Nephron progenitor cell (in vitro differentiated cells): ENCODE data around the gene MYO7A.

Source experiments
- DNase-seq: peaks from one replicate; pipeline ENCODE4 v3.0.0; 2021
- H3K27ac Mint-ChIP-seq: 2 replicates; pipeline ENCODE4 v1.8.0; 2021; ENCODE audit warnings: mild to moderate bottlenecking, moderate library complexity, mixed read lengths
- H3K27me3 Mint-ChIP-seq: 2 replicates; pipeline ENCODE4 v1.8.0; 2021; ENCODE audit warnings: mild to moderate bottlenecking, low read depth, mixed read lengths; ENCODE audit not compliant: poor library complexity
- H3K36me3 Mint-ChIP-seq: 2 replicates; pipeline ENCODE4 v1.8.0; 2021; ENCODE audit warnings: low read depth, mixed read lengths
- H3K4me1 Mint-ChIP-seq: 2 replicates; pipeline ENCODE4 v1.8.0; 2021; ENCODE audit warnings: mixed read lengths
- H3K4me3 Mint-ChIP-seq: 2 replicates; pipeline ENCODE4 v1.8.0; 2021; ENCODE audit warnings: mild to moderate bottlenecking, moderate library complexity, mixed read lengths
- H3K9me3 Mint-ChIP-seq: 2 replicates; pipeline ENCODE4 v1.8.0; 2021; ENCODE audit warnings: mild to moderate bottlenecking, moderate library complexity, mixed read lengths
- CTCF ChIP-seq: fragments of 200-600 bp; sonication (generic); IDR thresholded peaks from 2 replicates; pipeline ENCODE4 v1.5.0; 2021; ENCODE audit warnings: antibody characterized with exemption

Gene MYO7A

GRCh38 chr11:77167111-77167626 is 39.1 kb downstream of the MYO7A start:
- Mint-ChIP-seq H3K27ac (no peak overlapping the region), H3K4me3 (no peak overlapping the region)
- DNase-seq, result no peak

GRCh38 chr11:77167791-77168190 is 39.7 kb downstream of the MYO7A start:
- TF ChIP-seq CTCF, result no peak
- Mint-ChIP-seq H3K27me3 (no peaks in the 10 kb centered on the region), H3K9me3 (no peaks in the 10 kb centered on the region), H3K4me1 (peaks cover 54% of the 10 kb centered on the region), H3K27ac (peak overlapping the region; percentile 74), H3K36me3 (no peaks in the 10 kb centered on the region), H3K4me3 (no peak overlapping the region)
- no peak for DNase-seq

More at GRCh38 chr11:77167111-77167626, 39.1 kb downstream of the MYO7A start:
- Mint-ChIP-seq H3K9me3 (no peaks in the 10 kb centered on the region), H3K4me1 (peaks cover 48% of the 10 kb centered on the region), H3K27me3 (no peaks in the 10 kb centered on the region), H3K36me3 (no peaks in the 10 kb centered on the region)
- TF ChIP-seq CTCF, result no peak

GRCh38 chr11:77170107-77170506 is 42.1 kb downstream of the MYO7A start:
- Mint-ChIP-seq H3K9me3 (no peaks in the 10 kb centered on the region), H3K27ac (no peak overlapping the region), H3K36me3 (no peaks in the 10 kb centered on the region), H3K27me3 (no peaks in the 10 kb centered on the region), H3K4me3 (no peak overlapping the region), H3K4me1 (peaks cover 77% of the 10 kb centered on the region)
- TF ChIP-seq CTCF, result no peak
- DNase-seq, result no peak

- Mint-ChIP-seq H3K27ac (no peak overlapping the region), H3K36me3 (no peaks in the 10 kb centered on the region), H3K4me1 (peaks cover 81% of the 10 kb centered on the region), H3K9me3 (no peaks in the 10 kb centered on the region), H3K27me3 (no peaks in the 10 kb centered on the region), H3K4me3 (peak overlapping the region; percentile 54)
- no peak for DNase-seq
- no peak for TF ChIP-seq CTCF
These were observed 43.2 kb downstream of the MYO7A start for GRCh38 chr11:77171254-77171653.

GRCh38 chr11:77171885-77172665 is 44.0 kb downstream of the MYO7A start:
- peak; percentile 80 for DNase-seq
- Mint-ChIP-seq H3K27me3 (peaks cover under 1% of the 10 kb centered on the region), H3K4me1 (peaks cover 78% of the 10 kb centered on the region), H3K4me3 (peak overlapping the region; percentile 25), H3K36me3 (no peaks in the 10 kb centered on the region), H3K9me3 (no peaks in the 10 kb centered on the region), H3K27ac (no peak overlapping the region)
- TF ChIP-seq CTCF, result no peak

GRCh38 chr11:77172666-77172982 is 44.6 kb downstream of the MYO7A start:
- Mint-ChIP-seq H3K27ac (no peak overlapping the region), H3K36me3 (no peaks in the 10 kb centered on the region), H3K4me1 (peaks cover 76% of the 10 kb centered on the region), H3K27me3 (peaks cover 4% of the 10 kb centered on the region), H3K9me3 (no peaks in the 10 kb centered on the region), H3K4me3 (no peak overlapping the region)
- DNase-seq, result peak; percentile 32
- no peak for TF ChIP-seq CTCF
